ENCODE data around the gene GSN. TPM values are rescaled to one million over a fixed set of nuclear protein-coding genes. Genes with fewer than 3 reads are reported as not detected.

GSN gene
- total RNA-seq, 2 donors from 2014 or later: 57.0 to 77.2 TPM

DNA sequence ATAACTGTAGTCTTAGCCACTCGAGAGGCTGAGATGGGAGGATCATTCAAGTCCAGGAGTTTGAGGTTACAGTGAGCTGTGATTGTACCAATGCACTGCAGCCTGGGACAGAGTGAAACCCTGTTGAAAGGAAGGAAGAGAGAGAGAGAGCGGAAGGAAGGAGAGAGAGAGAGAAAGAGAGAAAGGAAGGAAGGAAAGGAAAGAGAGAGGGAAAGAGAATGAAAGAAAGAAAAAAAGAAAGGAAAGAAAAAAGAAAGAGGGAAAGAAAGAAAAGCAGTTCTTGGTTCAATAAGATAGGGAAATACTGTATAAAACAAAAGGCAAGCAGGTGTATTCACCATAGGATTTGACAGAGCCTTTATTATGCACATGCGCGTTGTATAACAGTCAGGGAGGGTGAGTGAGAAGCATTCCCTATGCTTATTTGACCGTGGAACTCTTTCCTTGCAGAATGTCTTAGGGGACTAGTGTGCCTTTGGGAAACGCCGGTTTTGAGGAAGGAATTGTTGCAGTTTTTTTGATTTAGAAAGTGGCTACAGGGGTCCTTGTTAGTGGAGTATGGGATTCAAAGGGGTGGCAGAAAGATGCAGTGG lies 42.0 kb downstream of the GSN start:
- TF ChIP-seq, protein P1, sequence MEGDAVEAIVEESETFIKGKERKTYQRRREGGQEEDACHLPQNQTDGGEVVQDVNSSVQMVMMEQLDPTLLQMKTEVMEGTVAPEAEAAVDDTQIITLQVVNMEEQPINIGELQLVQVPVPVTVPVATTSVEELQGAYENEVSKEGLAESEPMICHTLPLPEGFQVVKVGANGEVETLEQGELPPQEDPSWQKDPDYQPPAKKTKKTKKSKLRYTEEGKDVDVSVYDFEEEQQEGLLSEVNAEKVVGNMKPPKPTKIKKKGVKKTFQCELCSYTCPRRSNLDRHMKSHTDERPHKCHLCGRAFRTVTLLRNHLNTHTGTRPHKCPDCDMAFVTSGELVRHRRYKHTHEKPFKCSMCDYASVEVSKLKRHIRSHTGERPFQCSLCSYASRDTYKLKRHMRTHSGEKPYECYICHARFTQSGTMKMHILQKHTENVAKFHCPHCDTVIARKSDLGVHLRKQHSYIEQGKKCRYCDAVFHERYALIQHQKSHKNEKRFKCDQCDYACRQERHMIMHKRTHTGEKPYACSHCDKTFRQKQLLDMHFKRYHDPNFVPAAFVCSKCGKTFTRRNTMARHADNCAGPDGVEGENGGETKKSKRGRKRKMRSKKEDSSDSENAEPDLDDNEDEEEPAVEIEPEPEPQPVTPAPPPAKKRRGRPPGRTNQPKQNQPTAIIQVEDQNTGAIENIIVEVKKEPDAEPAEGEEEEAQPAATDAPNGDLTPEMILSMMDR (conservative IDR thresholded peaks at IDR 0.05): no peak
- Histone ChIP-seq H3K9me3 (ENCODE audit: control insufficient read depth, low read length) (no peaks in the 10 kb centered on the region), H3K27ac (ENCODE audit: low read depth, low read length) (no peak overlapping the region), H3K27me3 (ENCODE audit: control insufficient read depth, insufficient read depth, low read length, poor library complexity, severe bottlenecking) (no peaks in the 10 kb centered on the region), H3K9ac (ENCODE audit: extremely low read depth, low read length, poor library complexity, severe bottlenecking) (no peak overlapping the region), H3K36me3 (ENCODE audit: control insufficient read depth, insufficient read depth, low read length) (peaks cover 15% of the 10 kb centered on the region), H3K4me1 (ENCODE audit: control insufficient read depth, insufficient read depth, low read length) (no peaks in the 10 kb centered on the region), H3K4me3 (ENCODE audit: low read length) (no peak overlapping the region)
- WGBS, 2 experiments (ENCODE audit: insufficient coverage in 1 of 2, insufficient read length in 1 of 2): 85 to 90% methylated on average over 7 of the region's 7 CpGs
- Mint-ChIP-seq H3K4me1 (no peaks in the 10 kb centered on the region), H3K27me3 (ENCODE audit: insufficient read depth) (peaks cover 2% of the 10 kb centered on the region), H3K36me3 (ENCODE audit: low read depth) (peaks cover 39% of the 10 kb centered on the region), H3K4me3 (no peak overlapping the region), H3K9me3 (peaks cover 2% of the 10 kb centered on the region), H3K27ac (no peak overlapping the region)
- DNase-seq: no peak

GRCh38 chr9:121310571-121310970 lies 42.6 kb downstream of the GSN start:
- TF ChIP-seq, protein P1 (conservative IDR thresholded peaks at IDR 0.05): no peak
- WGBS, 2 experiments (ENCODE audit: insufficient coverage in 1 of 2, insufficient read length in 1 of 2): 90 to 93% methylated on average over 9 of the region's 9 CpGs

DNA sequence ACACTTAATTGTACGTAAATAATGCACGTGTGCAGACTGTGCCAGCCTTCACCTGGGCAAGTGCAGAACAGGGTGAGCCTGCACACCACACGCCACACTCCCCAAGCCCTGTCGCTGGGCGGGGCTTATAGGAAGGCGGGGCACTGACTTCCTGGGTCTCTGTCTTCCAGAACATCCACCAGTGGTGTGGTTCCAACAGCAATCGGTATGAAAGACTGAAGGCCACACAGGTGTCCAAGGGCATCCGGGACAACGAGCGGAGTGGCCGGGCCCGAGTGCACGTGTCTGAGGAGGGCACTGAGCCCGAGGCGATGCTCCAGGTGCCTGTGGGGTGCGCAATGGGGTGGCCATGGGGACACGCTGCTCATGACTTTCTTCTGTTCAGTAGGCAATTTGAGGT lies 44.2 kb downstream of the GSN start:
- DNase-seq: no peak
- Histone ChIP-seq H3K27ac (ENCODE audit: low read depth, low read length) (no peak overlapping the region), H3K9me3 (ENCODE audit: control insufficient read depth, low read length) (no peaks in the 10 kb centered on the region), H3K4me3 (ENCODE audit: low read length) (no peak overlapping the region), H3K36me3 (ENCODE audit: control insufficient read depth, insufficient read depth, low read length) (peaks cover 15% of the 10 kb centered on the region), H3K9ac (ENCODE audit: extremely low read depth, low read length, poor library complexity, severe bottlenecking) (no peak overlapping the region), H3K4me1 (ENCODE audit: control insufficient read depth, insufficient read depth, low read length) (no peaks in the 10 kb centered on the region), H3K27me3 (ENCODE audit: control insufficient read depth, insufficient read depth, low read length, poor library complexity, severe bottlenecking) (no peaks in the 10 kb centered on the region)
- Mint-ChIP-seq H3K36me3 (ENCODE audit: low read depth) (peaks cover 43% of the 10 kb centered on the region), H3K27ac (no peak overlapping the region), H3K9me3 (peaks cover 2% of the 10 kb centered on the region), H3K4me1 (no peaks in the 10 kb centered on the region), H3K4me3 (no peak overlapping the region), H3K27me3 (ENCODE audit: insufficient read depth) (peaks cover 2% of the 10 kb centered on the region)
- 70 to 95% methylated on average over 3 to 17 of the region's 17 CpGs for WGBS, 2 experiments (ENCODE audit: insufficient coverage in 1 of 2, insufficient read length in 1 of 2)
- TF ChIP-seq, protein P1 (conservative IDR thresholded peaks at IDR 0.05): no peak

More at GRCh38 chr9:121310571-121310970, 42.6 kb downstream of the GSN start:
- Histone ChIP-seq H3K27ac (ENCODE audit: low read depth, low read length) (no peak overlapping the region), H3K9me3 (ENCODE audit: control insufficient read depth, low read length) (no peaks in the 10 kb centered on the region), H3K4me3 (ENCODE audit: low read length) (no peak overlapping the region), H3K4me1 (ENCODE audit: control insufficient read depth, insufficient read depth, low read length) (no peaks in the 10 kb centered on the region), H3K27me3 (ENCODE audit: control insufficient read depth, insufficient read depth, low read length, poor library complexity, severe bottlenecking) (no peaks in the 10 kb centered on the region), H3K9ac (ENCODE audit: extremely low read depth, low read length, poor library complexity, severe bottlenecking) (no peak overlapping the region), H3K36me3 (ENCODE audit: control insufficient read depth, insufficient read depth, low read length) (peaks cover 15% of the 10 kb centered on the region)
- DNase-seq: no peak
- Mint-ChIP-seq H3K27me3 (ENCODE audit: insufficient read depth) (peaks cover 2% of the 10 kb centered on the region), H3K36me3 (ENCODE audit: low read depth) (peaks cover 39% of the 10 kb centered on the region), H3K4me1 (no peaks in the 10 kb centered on the region), H3K4me3 (no peak overlapping the region), H3K9me3 (peaks cover 2% of the 10 kb centered on the region), H3K27ac (no peak overlapping the region)

Measured in endodermal cell (in vitro differentiated cells).